Measurements from ENCODE around the gene PAQR6.
"Not testable (repeated sequence)": the region's sequence is repeated elsewhere in the genome, so short reads cannot be mapped to it uniquely, and the experiment has no call there.

PAQR6 gene

DNA sequence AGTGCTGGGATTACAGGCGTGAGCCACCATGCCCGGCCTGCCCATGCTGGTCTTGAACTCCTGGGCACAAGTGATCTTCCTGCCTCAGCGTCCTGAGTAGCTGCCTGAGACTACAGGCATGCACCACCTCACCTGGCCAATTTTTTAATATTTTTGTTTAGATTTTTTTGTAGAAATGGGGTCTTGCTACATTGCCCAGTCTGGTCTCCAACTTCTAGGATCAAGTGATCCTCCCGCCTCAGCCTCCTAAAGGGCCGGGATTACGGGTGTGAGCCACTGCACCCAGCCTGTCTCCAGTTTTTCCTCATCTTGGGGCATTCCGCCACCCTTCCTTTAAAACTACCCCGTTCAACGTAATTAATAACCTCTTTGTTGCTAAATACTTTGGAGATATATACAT, 27.6 kb downstream of the PAQR6 start:
- H3K27me3 ChIP-seq: no peaks in the 10 kb centered on the region
- no peak overlapping the region for H3K9ac ChIP-seq
- no peak overlapping the region for H3K4me3 ChIP-seq
- no peak for TF ChIP-seq Cebpa-rat (IDR thresholded peaks at IDR 0.05)
- 0 out of 22 replicates have a peak overlapping the region, but pooled peaks of 2 of the 11 experiments have one; percentile 83 for H3K27ac ChIP-seq
- H4K20me1 ChIP-seq: peaks cover 0 to 39% (median 0%) of the 10 kb centered on the region in 11 experiments; a peak in 4 of 22 replicates
- H3K4me1 ChIP-seq: peaks cover 0 to 60% (median 37%) of the 10 kb centered on the region in 10 experiments; a peak in 17 of 20 replicates
- peaks cover 0 to 4% (median 0%) of the 10 kb centered on the region in 11 experiments; a peak in 3 of 22 replicates for H3K9me3 ChIP-seq (replicated peaks in 1 of 11)
- peaks cover 42 to 79% (median 57%) of the 10 kb centered on the region in 11 experiments for H3K36me3 ChIP-seq
- H3K4me2 ChIP-seq: peak overlapping the region in 2 of 11 experiments; percentile 89 to 96; a peak in 2 of 22 replicates

- H3K4me2 ChIP-seq: peak overlapping the region in 9 of 11 experiments; percentile 33 to 96 (median 80); a peak in 17 of 22 replicates
- no peak for TF ChIP-seq Cebpa-rat (IDR thresholded peaks at IDR 0.05)
- H3K27ac ChIP-seq: peak overlapping the region in 10 of 11 experiments; percentile 12 to 83 (median 64); a peak in 20 of 22 replicates
Observed at GRCh38 chr1:156217871-156218270, 30.0 kb downstream of the PAQR6 start.

DNA sequence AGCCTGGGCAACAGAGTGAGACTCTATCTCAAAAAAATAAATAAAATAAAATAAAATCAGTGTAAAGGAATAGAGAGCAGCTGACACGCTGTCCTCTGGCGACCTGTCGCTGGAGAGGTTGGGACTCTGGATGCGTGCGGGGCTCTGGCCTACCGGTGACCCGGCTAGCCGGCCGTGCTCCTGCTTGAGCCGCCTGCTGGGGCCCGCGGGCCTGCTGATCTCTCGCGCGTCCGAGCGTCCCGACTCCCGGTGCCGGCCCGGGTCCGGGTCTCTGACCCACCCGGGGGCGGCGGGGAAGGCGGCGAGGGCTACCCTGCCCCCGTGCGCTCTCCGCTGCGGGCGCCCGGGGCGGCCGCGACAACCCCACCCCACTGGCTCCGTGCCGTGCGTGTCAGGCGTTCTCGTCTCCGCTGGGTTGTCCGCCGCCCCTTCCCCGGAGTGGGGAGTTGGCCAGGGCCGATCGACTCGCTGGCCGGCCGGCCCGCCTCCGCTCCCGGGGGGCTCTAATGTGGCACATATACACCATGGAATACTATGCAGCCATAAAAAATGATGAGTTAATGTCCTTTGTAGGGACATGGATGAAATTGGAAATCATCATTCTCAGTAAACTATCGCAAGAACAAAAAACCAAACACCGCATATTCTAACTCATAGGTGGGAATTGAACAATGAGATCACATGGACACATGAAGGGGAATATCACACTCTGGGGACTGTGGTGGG, 31.3 kb downstream of the PAQR6 start:
- H3K4me3 ChIP-seq; H3K9me3 ChIP-seq (replicated peaks in 1 of 11); H3K9ac ChIP-seq; H3K27me3 ChIP-seq: not testable (repeated sequence)
- Histone ChIP-seq H3K27ac (peak overlapping the region in 4 of 11 experiments; percentile 15 to 53 (median 34); a peak in 6 of 22 replicates), H4K20me1 (peaks cover 0 to 33% (median 0%) of the 10 kb centered on the region in 11 experiments; a peak in 3 of 22 replicates), H3K36me3 (peaks cover 16 to 68% (median 41%) of the 10 kb centered on the region in 11 experiments), H3K4me2 (peak overlapping the region in 4 of 11 experiments; percentile 8 to 55 (median 54); a peak in 7 of 22 replicates), H3K4me1 (peaks cover 19 to 76% (median 49%) of the 10 kb centered on the region in 10 experiments)

More at GRCh38 chr1:156217871-156218270, 30.0 kb downstream of the PAQR6 start:
- Histone ChIP-seq H3K9me3 (replicated peaks in 1 of 11) (peaks cover 0 to 4% (median 0%) of the 10 kb centered on the region in 11 experiments; a peak in 3 of 22 replicates), H3K4me3 (peak overlapping the region in 5 of 10 experiments; percentile 4 to 39 (median 27); a peak in 4 of 20 replicates), H3K9ac (peak overlapping the region; percentile 1 to 70 (median 61); a peak in 15 of 22 replicates), H3K36me3 (peaks cover 27 to 75% (median 47%) of the 10 kb centered on the region in 11 experiments), H3K4me1 (peaks cover 13 to 73% (median 45%) of the 10 kb centered on the region in 10 experiments), H3K27me3 (no peaks in the 10 kb centered on the region), H4K20me1 (peaks cover 0 to 39% (median 0%) of the 10 kb centered on the region in 11 experiments; a peak in 3 of 22 replicates)

GRCh38 chr1:156214024-156214748, 33.7 kb downstream of the PAQR6 start:
- H3K27me3 ChIP-seq: no peaks in the 10 kb centered on the region
- peak overlapping the region; percentile 89 to 96 (median 94); a peak in 21 of 22 replicates for H3K27ac ChIP-seq
- no peak for TF ChIP-seq Cebpa-rat (IDR thresholded peaks at IDR 0.05)
- H3K4me3 ChIP-seq: peak overlapping the region; percentile 68 to 82 (median 71)
- peaks cover 0 to 4% (median 0%) of the 10 kb centered on the region in 11 experiments; a peak in 3 of 22 replicates for H3K9me3 ChIP-seq (replicated peaks in 1 of 11)
- H3K4me2 ChIP-seq: peak overlapping the region; percentile 84 to 97 (median 93)
- peaks cover 25 to 68% (median 48%) of the 10 kb centered on the region in 11 experiments for H3K36me3 ChIP-seq
- H3K4me1 ChIP-seq: peaks cover 19 to 62% (median 41%) of the 10 kb centered on the region in 10 experiments
- peaks cover 0 to 24% (median 0%) of the 10 kb centered on the region in 11 experiments; a peak in 4 of 22 replicates for H4K20me1 ChIP-seq
- peak overlapping the region; percentile 87 to 95 (median 93); a peak in 21 of 22 replicates for H3K9ac ChIP-seq

GRCh38 chr1:156213644-156213966, 34.3 kb downstream of the PAQR6 start:
- H3K4me3 ChIP-seq: peak overlapping the region; percentile 68 to 82 (median 71)
- peak overlapping the region; percentile 89 to 96 (median 94) for H3K27ac ChIP-seq
- H4K20me1 ChIP-seq: peaks cover 0 to 24% (median 0%) of the 10 kb centered on the region in 11 experiments; a peak in 4 of 22 replicates
- peaks cover 19 to 56% (median 37%) of the 10 kb centered on the region in 10 experiments for H3K4me1 ChIP-seq
- H3K4me2 ChIP-seq: peak overlapping the region; percentile 84 to 97 (median 93)
- H3K9ac ChIP-seq: peak overlapping the region; percentile 87 to 95 (median 93)
- no peaks in the 10 kb centered on the region for H3K27me3 ChIP-seq
- no peak for TF ChIP-seq Cebpa-rat (IDR thresholded peaks at IDR 0.05)
- H3K9me3 ChIP-seq (replicated peaks in 1 of 11): peaks cover 0 to 4% (median 0%) of the 10 kb centered on the region in 11 experiments; a peak in 3 of 22 replicates
- peaks cover 31 to 68% (median 53%) of the 10 kb centered on the region in 11 experiments for H3K36me3 ChIP-seq

DNA sequence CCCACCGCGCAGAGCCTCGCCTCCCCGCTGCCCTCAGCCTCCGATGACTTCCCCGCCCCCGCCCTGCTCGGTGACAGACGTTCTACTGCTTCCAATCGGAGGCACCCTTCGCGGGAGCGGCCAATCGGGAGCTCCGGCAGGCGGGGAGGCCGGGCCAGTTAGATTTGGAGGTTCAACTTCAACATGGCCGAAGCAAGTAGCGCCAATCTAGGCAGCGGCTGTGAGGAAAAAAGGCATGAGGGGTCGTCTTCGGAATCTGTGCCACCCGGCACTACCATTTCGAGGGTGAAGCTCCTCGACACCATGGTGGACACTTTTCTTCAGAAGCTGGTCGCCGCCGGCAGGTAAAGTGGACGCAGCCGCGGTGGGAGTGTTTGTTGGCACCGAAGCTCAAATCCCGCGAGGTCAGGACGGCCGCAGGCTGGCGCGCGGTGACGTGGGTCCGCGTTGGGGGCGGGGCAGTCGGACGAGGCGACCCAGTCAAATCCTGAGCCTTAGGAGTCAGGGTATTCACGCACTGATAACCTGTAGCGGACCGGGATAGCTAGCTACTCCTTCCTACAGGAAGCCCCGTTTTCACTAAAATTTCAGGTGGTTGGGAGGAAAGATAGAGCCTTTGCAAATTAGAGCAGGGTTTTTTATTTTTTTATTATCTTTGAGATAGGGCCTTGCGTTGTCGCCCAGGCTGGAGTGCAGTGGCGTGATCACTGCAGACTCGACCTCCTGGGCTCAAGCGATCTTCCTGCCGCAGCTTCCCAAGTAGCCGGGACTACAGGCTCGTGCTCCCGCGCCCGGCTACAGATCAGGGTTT, 34.8 kb downstream of the PAQR6 start, which contains the start of gene PMF1:
Gene PMF1 (plus strand): TSS at position 175 of the 811 bp plus-strand sequence. CDS start 9 bp downstream, at position 184.
- Histone ChIP-seq H3K27ac (peak within 1 kb of the TSS; percentile 89 to 96 (median 94)), H3K4me3 (peak within 1 kb of the TSS; percentile 68 to 82 (median 71)), H3K9ac (peak within 1 kb of the TSS; percentile 87 to 95 (median 93)), H4K20me1 (peaks cover 0 to 19% (median 0%) of the 10 kb centered on the region in 11 experiments; a peak in 4 of 22 replicates), H3K9me3 (replicated peaks in 1 of 11) (peaks cover 0 to 4% (median 0%) of the 10 kb centered on the region in 11 experiments; a peak in 3 of 22 replicates), H3K4me1 (peaks cover 19 to 50% (median 33%) of the 10 kb centered on the region in 10 experiments), H3K36me3 (peaks cover 36 to 71% (median 59%) of the 10 kb centered on the region in 11 experiments), H3K27me3 (no peaks in the 10 kb centered on the region), H3K4me2 (peak within 1 kb of the TSS; percentile 84 to 97 (median 93))
- TF ChIP-seq Cebpa-rat (IDR thresholded peaks at IDR 0.05): no peak

GRCh38 chr1:156212130-156212529, 35.7 kb downstream of the PAQR6 start:
- H3K4me2 ChIP-seq: peak overlapping the region; percentile 65 to 97 (median 90)
- TF ChIP-seq Cebpa-rat (IDR thresholded peaks at IDR 0.05): no peak
- no peaks in the 10 kb centered on the region for H3K27me3 ChIP-seq
- H3K36me3 ChIP-seq: peaks cover 42 to 80% (median 67%) of the 10 kb centered on the region in 11 experiments
- peak overlapping the region; percentile 68 to 82 (median 71); a peak in 18 of 20 replicates for H3K4me3 ChIP-seq
- H3K4me1 ChIP-seq: peaks cover 16 to 41% (median 24%) of the 10 kb centered on the region in 10 experiments
- peaks cover 0 to 13% (median 0%) of the 10 kb centered on the region in 11 experiments; a peak in 4 of 22 replicates for H4K20me1 ChIP-seq
- peak overlapping the region; percentile 87 to 95 (median 93) for H3K9ac ChIP-seq
- peak overlapping the region; percentile 89 to 96 (median 94); a peak in 20 of 22 replicates for H3K27ac ChIP-seq
- H3K9me3 ChIP-seq (replicated peaks in 1 of 11): peaks cover 0 to 4% (median 0%) of the 10 kb centered on the region in 11 experiments; a peak in 3 of 22 replicates

Measured in BLaER1 treated with 17β-estradiol and CSF1 and Interleukin-3, amounts not matched to agents 10 nM and 100 nM (cell line).